ENCODE results near the gene REEP1. TPM values are rescaled to one million over a fixed set of nuclear protein-coding genes. Genes with fewer than 3 reads are reported as not detected.
"Not testable (repeated sequence)": the region's sequence is repeated elsewhere in the genome, so short reads cannot be mapped to it uniquely, and the experiment has no call there.

Gene REEP1
- total RNA-seq, 1 experiment from 2014 or later, result 5.3 TPM

DNA sequence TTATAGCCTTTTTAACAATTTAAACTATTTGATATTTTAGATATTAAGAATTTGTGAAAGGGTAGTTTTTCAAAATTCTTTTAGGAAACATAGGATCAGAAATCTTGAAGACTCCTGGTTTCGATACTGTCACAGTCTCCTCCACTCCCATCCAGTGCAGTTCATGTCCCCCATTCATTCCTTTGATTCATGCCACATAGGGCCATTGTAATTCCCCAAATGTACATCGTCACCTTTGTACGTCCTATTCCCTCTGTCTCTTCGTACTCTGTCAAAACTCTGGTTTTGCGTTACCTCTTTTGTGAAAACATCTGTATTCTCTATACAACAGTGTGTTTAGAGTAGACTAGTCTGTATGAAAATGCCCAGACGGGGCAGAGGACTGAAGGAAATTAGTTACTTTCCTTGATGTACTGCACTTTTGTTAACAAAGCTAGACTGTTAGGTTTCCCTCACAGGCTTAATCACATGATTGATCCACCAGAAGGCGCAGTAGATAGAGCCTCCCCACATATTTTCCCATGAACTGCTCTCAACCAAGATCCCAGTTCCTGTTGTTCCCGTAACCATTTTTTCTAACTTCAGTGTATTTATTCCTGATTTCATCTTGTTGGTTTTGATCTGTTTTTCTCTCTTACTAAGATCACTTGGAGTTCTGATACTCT, 135.6 kb downstream of the REEP1 start:
- Mint-ChIP-seq H3K9me3 (ENCODE audit: low read depth, unreplicated experiment) (no peaks in the 10 kb centered on the region), H3K36me3 (ENCODE audit: insufficient read depth, unreplicated experiment) (peaks cover 12% of the 10 kb centered on the region), H3K27me3 (ENCODE audit: unreplicated experiment) (no peaks in the 10 kb centered on the region), H3K4me3 (ENCODE audit: low read depth, unreplicated experiment) (no peak overlapping the region), H3K27ac (ENCODE audit: unreplicated experiment) (peak overlapping the region; percentile 63), H3K4me1 (ENCODE audit: low read depth, unreplicated experiment) (peaks cover 20% of the 10 kb centered on the region)
- TF ChIP-seq, protein P1, sequence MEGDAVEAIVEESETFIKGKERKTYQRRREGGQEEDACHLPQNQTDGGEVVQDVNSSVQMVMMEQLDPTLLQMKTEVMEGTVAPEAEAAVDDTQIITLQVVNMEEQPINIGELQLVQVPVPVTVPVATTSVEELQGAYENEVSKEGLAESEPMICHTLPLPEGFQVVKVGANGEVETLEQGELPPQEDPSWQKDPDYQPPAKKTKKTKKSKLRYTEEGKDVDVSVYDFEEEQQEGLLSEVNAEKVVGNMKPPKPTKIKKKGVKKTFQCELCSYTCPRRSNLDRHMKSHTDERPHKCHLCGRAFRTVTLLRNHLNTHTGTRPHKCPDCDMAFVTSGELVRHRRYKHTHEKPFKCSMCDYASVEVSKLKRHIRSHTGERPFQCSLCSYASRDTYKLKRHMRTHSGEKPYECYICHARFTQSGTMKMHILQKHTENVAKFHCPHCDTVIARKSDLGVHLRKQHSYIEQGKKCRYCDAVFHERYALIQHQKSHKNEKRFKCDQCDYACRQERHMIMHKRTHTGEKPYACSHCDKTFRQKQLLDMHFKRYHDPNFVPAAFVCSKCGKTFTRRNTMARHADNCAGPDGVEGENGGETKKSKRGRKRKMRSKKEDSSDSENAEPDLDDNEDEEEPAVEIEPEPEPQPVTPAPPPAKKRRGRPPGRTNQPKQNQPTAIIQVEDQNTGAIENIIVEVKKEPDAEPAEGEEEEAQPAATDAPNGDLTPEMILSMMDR (IDR thresholded peaks at IDR 0.05; ENCODE audit: unreplicated experiment), result no peak
- no TSS peak for BruUV-seq (replicated peaks)
- intact Hi-C loops (cut with micrococcal nuclease; ENCODE audit: unreplicated experiment), result no loop called here
- no peak for DNase-seq
- CTCF ChIA-PET, result no interaction called here

DNA sequence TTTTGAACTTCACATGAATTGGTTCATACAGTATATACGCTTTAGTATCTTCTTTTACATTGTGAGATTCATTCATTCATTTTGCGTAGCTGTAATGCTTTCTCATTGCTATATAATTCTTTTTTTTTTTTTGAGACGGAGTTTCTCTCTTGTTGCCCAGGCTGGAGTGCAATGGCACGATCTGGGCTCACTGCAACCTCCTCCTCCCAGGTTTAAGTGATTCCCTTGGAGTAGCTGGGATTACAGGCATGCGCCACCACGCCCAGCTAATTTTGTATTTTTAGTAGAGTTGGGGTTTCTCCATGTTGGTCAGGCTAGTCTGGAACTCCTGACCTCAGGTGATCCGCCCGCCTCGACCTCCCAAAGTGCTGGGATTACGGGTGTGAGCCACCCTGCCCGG, 136.9 kb downstream of the REEP1 start:
- peak overlapping the region; percentile 83 for H3K4me3 Mint-ChIP-seq (ENCODE audit: low read depth, unreplicated experiment)
- BruUV-seq (replicated peaks); DNase-seq; CTCF ChIA-PET; H3K9me3 Mint-ChIP-seq (ENCODE audit: low read depth, unreplicated experiment); H3K27me3 Mint-ChIP-seq (ENCODE audit: unreplicated experiment); intact Hi-C loops (cut with micrococcal nuclease; ENCODE audit: unreplicated experiment): not testable (repeated sequence)
- H3K27ac Mint-ChIP-seq (ENCODE audit: unreplicated experiment), result peak overlapping the region; percentile 66
- H3K36me3 Mint-ChIP-seq (ENCODE audit: insufficient read depth, unreplicated experiment), result peaks cover 17% of the 10 kb centered on the region
- peaks cover 23% of the 10 kb centered on the region for H3K4me1 Mint-ChIP-seq (ENCODE audit: low read depth, unreplicated experiment)

DNA sequence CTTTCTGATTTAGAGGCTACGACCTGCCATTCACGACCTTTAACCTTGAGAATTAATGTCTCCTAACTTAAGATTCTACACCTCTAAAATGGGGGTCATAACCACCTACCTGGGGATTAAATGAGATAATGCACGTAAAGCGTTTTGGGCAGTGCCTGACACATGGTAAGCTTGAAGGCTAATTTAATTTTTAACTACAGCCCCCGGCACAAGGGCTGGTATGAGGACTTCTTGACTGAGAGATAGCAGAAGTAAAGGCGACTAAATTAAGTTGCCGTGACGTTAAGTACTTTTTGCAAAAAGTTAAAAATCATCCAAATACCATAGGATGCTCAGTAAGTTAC, 137.6 kb downstream of the REEP1 start:
- Mint-ChIP-seq H3K27me3 (ENCODE audit: unreplicated experiment) (no peaks in the 10 kb centered on the region), H3K4me3 (ENCODE audit: low read depth, unreplicated experiment) (peak overlapping the region; percentile 83), H3K4me1 (ENCODE audit: low read depth, unreplicated experiment) (peaks cover 23% of the 10 kb centered on the region), H3K36me3 (ENCODE audit: insufficient read depth, unreplicated experiment) (peaks cover 25% of the 10 kb centered on the region), H3K27ac (ENCODE audit: unreplicated experiment) (peak overlapping the region; percentile 85), H3K9me3 (ENCODE audit: low read depth, unreplicated experiment) (no peaks in the 10 kb centered on the region)
- TSS peak; percentile 44 for BruUV-seq (replicated peaks)
- TF ChIP-seq, protein P1 (IDR thresholded peaks at IDR 0.05; ENCODE audit: unreplicated experiment), result no peak
- CTCF ChIA-PET, result interaction anchor here (0.6 kb wide), 1 partner anchor 59 kb away, joined by 4 read pairs; no protein-coding TSS in a partner anchor
- intact Hi-C loops (cut with micrococcal nuclease; ENCODE audit: unreplicated experiment), result no loop called here
- DNase-seq, result no peak

DNA sequence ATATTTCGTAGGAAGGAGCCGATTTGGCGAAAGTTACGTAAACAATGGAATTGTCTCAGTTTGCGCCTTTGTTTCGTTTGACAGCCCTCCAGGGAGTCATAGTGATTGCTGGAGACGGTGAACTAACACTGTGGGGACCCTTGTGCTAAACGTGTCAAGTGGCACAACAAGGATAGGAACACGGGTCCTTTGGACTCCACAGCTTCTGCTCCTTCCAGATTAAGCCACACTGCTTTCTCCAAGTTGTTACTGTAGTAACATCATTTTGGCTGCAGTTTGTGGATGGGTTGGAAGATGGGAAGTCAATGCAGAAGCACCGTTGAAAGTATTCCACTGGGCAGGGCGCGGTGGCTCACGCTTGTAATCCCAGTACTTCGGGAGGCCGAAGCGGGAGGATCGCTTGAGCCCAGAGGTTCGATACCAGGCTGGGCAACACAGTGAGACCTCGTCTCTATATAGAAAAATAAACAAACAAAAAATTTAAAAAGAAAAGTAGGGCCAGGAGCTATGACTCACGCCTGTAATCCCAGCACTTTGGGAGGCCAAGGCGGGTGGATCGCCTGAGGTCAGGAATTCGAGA, 141.5 kb downstream of the REEP1 start:
- H3K9me3 Mint-ChIP-seq (ENCODE audit: low read depth, unreplicated experiment), result no peaks in the 10 kb centered on the region
- peak overlapping the region; percentile 90 for H3K27ac Mint-ChIP-seq (ENCODE audit: unreplicated experiment)
- H3K36me3 Mint-ChIP-seq (ENCODE audit: insufficient read depth, unreplicated experiment), result peaks cover 41% of the 10 kb centered on the region
- peak overlapping the region; percentile 98 for H3K4me3 Mint-ChIP-seq (ENCODE audit: low read depth, unreplicated experiment)
- peaks cover 38% of the 10 kb centered on the region for H3K4me1 Mint-ChIP-seq (ENCODE audit: low read depth, unreplicated experiment)
- TSS peak; percentile 53 for BruUV-seq (replicated peaks)
- peak; percentile 10 for DNase-seq
- H3K27me3 Mint-ChIP-seq (ENCODE audit: unreplicated experiment), result no peaks in the 10 kb centered on the region
- intact Hi-C loops (cut with micrococcal nuclease; ENCODE audit: unreplicated experiment), result no loop called here
- CTCF ChIA-PET, result interaction anchor here (1.8 kb wide), 1 partner anchor 9 kb away, joined by 4 read pairs; no protein-coding TSS in a partner anchor
- TF ChIP-seq, protein P1 (IDR thresholded peaks at IDR 0.05; ENCODE audit: unreplicated experiment), result no peak
